Stimulated activated CD8-positive, alpha-beta memory T cell treated with anti-CD3 and anti-CD28 coated beads, Interleukin-4, amount 100 ng/mL, for 48 hours (primary cell): ENCODE measurements around the gene TIMM17A.
A peak's percentile ranks its signal among the peaks of the same experiment; 100 is the strongest.

ENCODE experiments used
- DNase-seq: peaks from one replicate; pipeline ENCODE4 v3.0.0-alpha.2; 2020

The TIMM17A gene

DNA sequence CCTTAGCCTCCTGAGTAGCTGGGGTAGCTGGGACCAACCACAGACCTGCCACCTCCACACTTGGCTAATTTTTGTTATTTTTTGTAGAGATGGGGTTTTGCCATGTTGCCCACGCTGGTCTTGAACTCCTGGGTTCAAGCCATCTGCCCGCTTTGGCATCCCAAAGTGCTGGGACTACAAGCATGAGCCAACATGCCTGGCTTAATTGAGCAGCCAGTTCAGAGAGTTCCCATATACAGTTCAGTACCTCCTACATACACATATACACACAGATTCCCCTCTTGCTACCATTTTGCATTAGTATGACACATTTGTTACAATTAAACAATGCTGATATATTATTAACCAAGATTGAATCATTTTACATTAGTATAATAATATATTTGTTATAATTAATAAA lies 30.1 kb downstream of the TIMM17A start:
- no peak for DNase-seq

GRCh38 chr1:201988601-201989000 lies 33.3 kb downstream of the TIMM17A start:
- no peak for DNase-seq

DNA sequence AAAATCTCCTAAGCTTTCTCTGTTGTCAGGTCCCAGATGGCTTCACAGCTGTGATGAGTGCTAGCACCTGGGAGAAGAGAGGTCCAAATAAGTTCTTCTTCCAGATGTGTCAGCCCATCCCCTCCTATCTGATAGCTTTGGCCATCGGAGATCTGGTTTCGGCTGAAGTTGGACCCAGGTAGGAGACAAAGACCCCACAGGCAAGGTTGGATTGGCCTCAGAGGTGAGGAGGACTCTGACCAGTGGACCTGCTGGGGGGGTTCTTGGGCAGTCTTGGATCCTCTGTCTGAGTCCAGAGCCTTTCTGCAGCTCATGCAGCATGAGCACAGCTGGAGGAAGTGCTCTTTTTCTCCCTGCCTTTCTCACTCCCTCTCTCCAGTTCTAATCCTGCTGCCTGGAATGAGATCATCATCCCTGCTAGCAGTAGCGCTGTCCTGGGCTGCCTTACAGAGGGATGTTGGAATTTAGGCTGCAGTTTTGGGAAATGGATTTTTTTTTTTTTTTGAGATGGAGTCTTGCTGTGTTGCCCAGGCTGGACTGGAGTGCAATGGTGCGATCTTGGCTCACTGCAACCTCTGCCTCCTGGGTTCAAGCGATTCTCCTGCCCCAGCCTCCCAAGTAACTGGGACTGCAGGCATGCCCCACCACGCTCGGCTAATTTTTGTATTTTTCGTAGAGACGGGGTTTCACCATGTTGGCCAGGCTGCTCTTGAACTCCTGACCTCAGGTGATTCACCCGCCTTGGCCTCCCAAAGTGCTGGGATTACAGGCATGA lies 34.2 kb downstream of the TIMM17A start:
- DNase-seq: no peak

- DNase-seq: no peak
Observed at GRCh38 chr1:201990427-201990826, 35.1 kb downstream of the TIMM17A start.

- DNase-seq: peak; percentile 36
Observed at GRCh38 chr1:201999625-202000238, 44.4 kb downstream of the TIMM17A start.

- DNase-seq: no peak
Observed at GRCh38 chr1:202002507-202002906, 47.2 kb downstream of the TIMM17A start.

DNA sequence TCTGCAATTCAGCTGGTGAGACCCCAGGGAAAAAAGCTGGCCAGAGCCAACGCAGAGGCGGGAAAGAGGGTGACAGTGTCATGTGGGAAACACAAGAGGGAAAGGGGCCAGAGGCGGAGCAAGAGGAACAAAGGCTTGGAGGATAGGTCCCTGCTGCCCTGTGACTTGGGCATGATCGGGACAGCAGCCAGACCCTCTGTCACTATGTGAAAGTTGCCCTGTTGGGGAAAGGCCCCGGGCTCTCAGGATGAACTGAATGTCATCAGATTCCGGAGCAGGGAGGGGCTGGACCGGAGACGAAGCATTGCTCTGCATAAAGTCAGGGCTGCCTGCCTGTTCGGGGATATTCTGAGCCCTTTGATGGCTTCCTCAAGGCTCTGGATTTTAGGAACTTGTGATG lies 49.4 kb downstream of the TIMM17A start:
- DNase-seq: no peak

DNA sequence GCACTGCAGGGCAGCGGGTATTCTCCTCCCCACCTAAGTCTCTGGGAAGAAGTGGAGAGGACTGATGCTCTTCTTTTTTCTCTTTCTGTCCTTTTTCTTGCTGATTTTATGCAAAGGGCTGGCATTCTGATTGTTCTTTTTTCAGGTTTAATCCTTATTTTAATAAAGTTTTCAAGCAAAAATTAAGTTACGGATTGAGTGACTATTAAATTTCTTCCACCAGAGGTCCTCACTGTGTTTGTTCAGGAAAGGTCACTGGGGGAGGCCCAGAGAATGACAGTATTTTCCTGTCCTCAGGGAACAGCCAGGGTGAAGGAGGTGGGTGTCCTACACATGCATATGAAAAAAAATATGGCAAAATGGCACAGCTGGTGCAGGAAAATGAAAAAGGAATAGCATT lies 50.7 kb downstream of the TIMM17A start:
- DNase-seq: no peak

DNA sequence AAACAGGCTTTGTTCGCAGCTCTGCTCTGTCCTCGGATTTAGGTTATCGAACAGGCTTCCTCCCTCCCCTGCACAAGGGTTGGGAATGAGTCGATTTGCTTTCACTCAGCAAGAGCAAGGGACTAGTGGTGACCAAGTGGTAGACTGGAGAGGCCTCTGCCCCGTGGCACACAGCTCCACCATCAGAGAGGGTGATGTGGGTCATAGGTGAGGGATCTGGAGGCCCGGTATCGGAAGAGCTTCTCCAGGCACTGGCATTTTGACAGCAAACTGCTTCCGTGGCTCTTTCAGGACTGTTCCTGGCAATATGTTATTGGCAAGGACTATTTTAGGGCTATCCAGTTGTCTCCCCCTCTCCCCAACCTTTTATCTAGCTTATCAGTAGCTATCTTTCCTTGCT lies 52.0 kb downstream of the TIMM17A start:
- DNase-seq: no peak

- DNase-seq: no peak
Observed at GRCh38 chr1:202007805-202008489, 52.6 kb downstream of the TIMM17A start.

DNA sequence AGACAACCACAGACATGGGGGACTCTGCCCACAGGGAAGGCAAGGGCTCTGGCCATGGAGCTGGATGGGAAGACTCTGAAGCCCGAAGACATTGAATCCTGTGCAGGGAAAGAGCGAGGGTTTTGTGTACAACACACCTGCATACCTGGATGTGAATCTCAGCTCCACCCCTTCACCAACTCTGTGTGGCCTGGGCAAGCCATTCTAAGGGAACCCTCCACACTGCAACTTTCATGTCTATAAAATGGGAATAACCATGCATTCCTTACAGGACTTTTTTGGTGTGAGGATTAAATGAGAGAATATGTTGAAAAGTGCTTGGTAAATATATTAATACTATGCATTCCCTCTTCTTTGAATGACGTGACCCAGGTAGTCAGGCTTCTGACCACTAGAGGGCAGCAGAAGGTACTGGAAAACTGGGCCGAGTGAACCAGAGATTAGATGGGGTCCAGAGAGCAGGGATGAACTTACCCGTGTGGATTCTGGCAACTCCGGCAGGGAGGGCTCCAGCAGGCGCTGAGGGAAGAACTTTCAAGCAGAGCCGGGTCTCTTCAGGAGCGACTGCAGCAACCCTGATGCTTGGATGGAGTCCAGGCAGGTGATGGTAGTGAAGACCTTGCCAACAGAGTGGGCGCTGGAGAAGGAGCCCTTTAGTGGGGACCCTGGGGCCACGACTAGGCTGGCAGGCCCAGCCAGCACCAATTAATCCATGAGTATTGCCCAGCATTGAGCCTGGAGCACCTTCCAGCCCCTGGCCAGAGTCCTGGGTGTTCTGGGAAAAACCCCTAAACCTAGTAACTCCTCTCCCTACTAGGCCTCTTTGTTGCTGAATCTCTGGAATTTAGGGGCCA lies 54.2 kb downstream of the TIMM17A start:
- DNase-seq: peak; percentile 79

GRCh38 chr1:202010180-202011015 lies 55.1 kb downstream of the TIMM17A start, which contains the start of gene ELF3:
Gene ELF3, plus strand, starts transcription at chr1:202010587. Its CDS starts 550 bp downstream, at chr1:202011137.
- DNase-seq: no peak

- no peak for DNase-seq
Observed at GRCh38 chr1:202011994-202012393, 56.7 kb downstream of the TIMM17A start.

DNA sequence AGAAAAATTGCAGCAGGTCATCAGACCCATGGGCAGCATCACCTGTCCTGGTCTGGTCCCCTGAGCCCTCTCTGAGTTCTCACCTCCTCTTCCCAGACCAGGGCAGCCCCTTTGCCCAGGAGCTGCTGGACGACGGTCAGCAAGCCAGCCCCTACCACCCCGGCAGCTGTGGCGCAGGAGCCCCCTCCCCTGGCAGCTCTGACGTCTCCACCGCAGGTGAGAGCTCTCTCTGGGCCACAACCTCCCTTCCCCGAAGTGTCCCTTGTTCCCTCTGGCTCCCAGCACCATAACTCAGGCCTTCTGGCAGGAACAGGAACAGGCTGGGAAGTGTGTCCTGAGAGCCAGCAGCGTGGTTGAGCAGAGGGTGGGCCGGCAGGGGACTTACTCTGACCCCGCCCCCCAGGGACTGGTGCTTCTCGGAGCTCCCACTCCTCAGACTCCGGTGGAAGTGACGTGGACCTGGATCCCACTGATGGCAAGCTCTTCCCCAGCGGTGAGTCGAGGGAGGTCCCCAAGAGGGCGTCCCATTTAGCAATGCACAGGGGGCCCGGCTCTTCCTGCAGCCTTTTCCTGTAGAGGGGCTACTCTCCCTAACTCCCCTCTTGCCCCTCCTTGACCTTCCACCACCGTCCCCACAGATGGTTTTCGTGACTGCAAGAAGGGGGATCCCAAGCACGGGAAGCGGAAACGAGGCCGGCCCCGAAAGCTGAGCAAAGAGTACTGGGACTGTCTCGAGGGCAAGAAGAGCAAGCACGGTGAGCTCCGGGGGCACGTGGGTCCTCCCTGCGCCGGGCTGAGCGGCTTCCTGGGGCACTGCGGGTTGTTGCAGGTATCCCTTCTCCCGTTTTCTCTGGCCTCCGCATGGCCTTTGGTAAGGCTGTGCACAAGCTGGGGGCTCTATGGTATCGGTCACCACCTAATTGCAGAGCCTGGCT lies 57.5 kb downstream of the TIMM17A start:
- DNase-seq: no peak

DNA sequence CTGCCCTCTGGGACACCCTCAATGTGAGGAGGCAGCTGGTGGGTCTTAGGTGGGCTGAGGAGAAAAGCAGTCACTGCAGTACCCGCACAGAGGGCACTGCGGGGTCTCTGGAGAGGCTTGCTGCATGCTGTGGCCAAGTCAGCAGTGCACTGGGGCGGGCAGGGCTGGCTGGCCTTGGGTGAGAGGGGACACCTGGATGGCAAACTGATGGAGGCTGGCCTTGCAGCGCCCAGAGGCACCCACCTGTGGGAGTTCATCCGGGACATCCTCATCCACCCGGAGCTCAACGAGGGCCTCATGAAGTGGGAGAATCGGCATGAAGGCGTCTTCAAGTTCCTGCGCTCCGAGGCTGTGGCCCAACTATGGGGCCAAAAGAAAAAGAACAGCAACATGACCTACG lies 58.3 kb downstream of the TIMM17A start:
- DNase-seq: no peak

- DNase-seq: no peak
Observed at GRCh38 chr1:202014060-202014459, 58.8 kb downstream of the TIMM17A start.

GRCh38 chr1:202014915-202015661 lies 59.8 kb downstream of the TIMM17A start:
- DNase-seq: no peak

- no peak for DNase-seq
Observed at GRCh38 chr1:202015662-202015937, 60.3 kb downstream of the TIMM17A start.

- no peak for DNase-seq
Observed at GRCh38 chr1:202016022-202016810, 60.9 kb downstream of the TIMM17A start.
